GM06990 (cell line): ENCODE results near the gene BTK.

Experiments used
- DNase-seq: peaks from one replicate; pipeline ENCODE4 v3.0.0-alpha.2; 2011; ENCODE audit not compliant: insufficient read length; ENCODE audit errors: extremely low read depth
- H3K27me3 ChIP-seq: replicated peaks from 2 replicates; pipeline ENCODE4 v1.6.0; 2011; ENCODE audit warnings: low read length; ENCODE audit not compliant: control insufficient read depth, insufficient read depth
- H3K36me3 ChIP-seq: 2 replicates; pipeline ENCODE4 v1.5.1; 2011; ENCODE audit warnings: low read length; ENCODE audit not compliant: control insufficient read depth, insufficient read depth
- H3K4me3 ChIP-seq: replicated peaks from 2 replicates; pipeline ENCODE4 v1.5.1; 2011; ENCODE audit warnings: low read depth, mild to moderate bottlenecking, control low read depth, low read length
- TF ChIP-seq, protein P1 (sequence below): IDR thresholded peaks from 2 replicates; pipeline ENCODE4 v1.5.1; 2011; ENCODE audit warnings: low read length, control low read depth, mild to moderate bottlenecking, inconsistent platforms; ENCODE audit not compliant: insufficient read depth, poor library complexity, severe bottlenecking

BTK gene

DNA sequence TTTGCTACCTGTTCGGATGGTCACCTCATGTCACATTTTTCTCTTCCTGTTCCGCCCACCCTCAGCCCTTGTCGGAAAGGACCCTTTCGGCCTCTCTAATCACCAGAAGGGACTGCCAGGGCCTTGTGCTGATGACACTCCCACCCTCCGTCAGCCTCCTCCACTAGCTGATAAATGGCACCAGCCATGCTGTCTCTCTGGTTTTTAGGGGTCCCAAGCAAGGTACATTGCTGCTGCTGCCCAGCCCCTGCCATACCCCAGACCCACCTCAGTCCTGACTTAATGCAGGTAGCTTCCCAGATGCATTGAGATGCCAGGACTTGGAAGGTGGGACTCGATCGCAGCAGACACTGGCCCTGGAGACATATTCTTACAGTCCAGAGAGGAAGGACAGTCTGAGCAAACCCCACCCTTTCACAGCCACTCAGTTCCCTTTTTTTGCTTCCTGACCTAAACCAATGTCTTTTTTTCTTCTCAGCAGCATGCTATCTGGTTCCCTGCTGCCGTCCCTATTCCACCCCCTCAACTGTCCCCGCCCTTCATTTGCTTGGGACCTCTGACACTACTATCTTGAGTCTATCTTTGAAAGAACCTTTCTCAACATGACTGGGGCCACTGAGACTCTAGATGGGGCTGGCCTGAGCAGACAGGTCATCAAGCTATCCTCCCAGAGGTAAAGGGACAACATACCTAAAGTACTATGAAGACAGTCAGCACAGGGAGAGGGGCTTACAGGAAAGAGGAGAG lies at the start of gene BTK:
Gene BTK, minus strand, starts transcription at position 397 of the 747 bp plus-strand sequence. CDS start 10,907 bp downstream, outside the sequence.
- TF ChIP-seq, protein P1, sequence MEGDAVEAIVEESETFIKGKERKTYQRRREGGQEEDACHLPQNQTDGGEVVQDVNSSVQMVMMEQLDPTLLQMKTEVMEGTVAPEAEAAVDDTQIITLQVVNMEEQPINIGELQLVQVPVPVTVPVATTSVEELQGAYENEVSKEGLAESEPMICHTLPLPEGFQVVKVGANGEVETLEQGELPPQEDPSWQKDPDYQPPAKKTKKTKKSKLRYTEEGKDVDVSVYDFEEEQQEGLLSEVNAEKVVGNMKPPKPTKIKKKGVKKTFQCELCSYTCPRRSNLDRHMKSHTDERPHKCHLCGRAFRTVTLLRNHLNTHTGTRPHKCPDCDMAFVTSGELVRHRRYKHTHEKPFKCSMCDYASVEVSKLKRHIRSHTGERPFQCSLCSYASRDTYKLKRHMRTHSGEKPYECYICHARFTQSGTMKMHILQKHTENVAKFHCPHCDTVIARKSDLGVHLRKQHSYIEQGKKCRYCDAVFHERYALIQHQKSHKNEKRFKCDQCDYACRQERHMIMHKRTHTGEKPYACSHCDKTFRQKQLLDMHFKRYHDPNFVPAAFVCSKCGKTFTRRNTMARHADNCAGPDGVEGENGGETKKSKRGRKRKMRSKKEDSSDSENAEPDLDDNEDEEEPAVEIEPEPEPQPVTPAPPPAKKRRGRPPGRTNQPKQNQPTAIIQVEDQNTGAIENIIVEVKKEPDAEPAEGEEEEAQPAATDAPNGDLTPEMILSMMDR: no peak
- no peaks in the 10 kb centered on the region for H3K27me3 ChIP-seq
- H3K4me3 ChIP-seq: peak within 1 kb of the TSS; percentile 70
- H3K36me3 ChIP-seq: no peaks in the 10 kb centered on the region
- DNase-seq: peak; percentile 70

GRCh38 chrX:101430457-101431078 lies 44.6 kb upstream of the BTK start:
- H3K4me3 ChIP-seq: no peak overlapping the region
- H3K36me3 ChIP-seq: no peaks in the 10 kb centered on the region
- TF ChIP-seq, protein P1: no peak
- no peak for DNase-seq
- no peaks in the 10 kb centered on the region for H3K27me3 ChIP-seq

GRCh38 chrX:101429934-101430333 lies 43.9 kb upstream of the BTK start:
- H3K36me3 ChIP-seq: no peaks in the 10 kb centered on the region
- H3K4me3 ChIP-seq: no peak overlapping the region
- DNase-seq: no peak
- no peaks in the 10 kb centered on the region for H3K27me3 ChIP-seq
- TF ChIP-seq, protein P1: no peak

GRCh38 chrX:101427954-101428353 lies 42.0 kb upstream of the BTK start:
- no peak for DNase-seq
- TF ChIP-seq, protein P1: no peak
- Histone ChIP-seq H3K4me3 (no peak overlapping the region), H3K36me3 (no peaks in the 10 kb centered on the region), H3K27me3 (no peaks in the 10 kb centered on the region)

GRCh38 chrX:101419489-101419888 lies 33.5 kb upstream of the BTK start:
- no peak for DNase-seq
- no peak overlapping the region for H3K4me3 ChIP-seq
- no peaks in the 10 kb centered on the region for H3K27me3 ChIP-seq
- TF ChIP-seq, protein P1: no peak
- no peaks in the 10 kb centered on the region for H3K36me3 ChIP-seq
